ENCODE results near the gene ASB5. TPM values are rescaled to one million over a fixed set of nuclear protein-coding genes. Genes with fewer than 3 reads are reported as not detected.
A peak's percentile ranks its signal among the peaks of the same experiment; 100 is the strongest.

The ASB5 gene
- total and polyA plus RNA-seq, 10 of the 15 experiments (the other 5 are each of a cell fraction or from before 2014, with no cell fraction given): not detected

- TF ChIP-seq BHLHE40 (IDR thresholded peaks at IDR 0.05; ENCODE audit: borderline replicate concordance in 1 of 2, low read depth in 2 of 2, low read length in 1 of 2) (no peak), NR2C1 (IDR thresholded peaks at IDR 0.05) (no peak), RB1 (IDR thresholded peaks at IDR 0.05; ENCODE audit: borderline replicate concordance) (no peak), SMAD1 (IDR thresholded peaks at IDR 0.05; ENCODE audit: low read depth, partially characterized antibody) (no peak)
Measured at GRCh38 chr4:176261018-176261417, 8.0 kb downstream of the ASB5 start (continued).

DNA sequence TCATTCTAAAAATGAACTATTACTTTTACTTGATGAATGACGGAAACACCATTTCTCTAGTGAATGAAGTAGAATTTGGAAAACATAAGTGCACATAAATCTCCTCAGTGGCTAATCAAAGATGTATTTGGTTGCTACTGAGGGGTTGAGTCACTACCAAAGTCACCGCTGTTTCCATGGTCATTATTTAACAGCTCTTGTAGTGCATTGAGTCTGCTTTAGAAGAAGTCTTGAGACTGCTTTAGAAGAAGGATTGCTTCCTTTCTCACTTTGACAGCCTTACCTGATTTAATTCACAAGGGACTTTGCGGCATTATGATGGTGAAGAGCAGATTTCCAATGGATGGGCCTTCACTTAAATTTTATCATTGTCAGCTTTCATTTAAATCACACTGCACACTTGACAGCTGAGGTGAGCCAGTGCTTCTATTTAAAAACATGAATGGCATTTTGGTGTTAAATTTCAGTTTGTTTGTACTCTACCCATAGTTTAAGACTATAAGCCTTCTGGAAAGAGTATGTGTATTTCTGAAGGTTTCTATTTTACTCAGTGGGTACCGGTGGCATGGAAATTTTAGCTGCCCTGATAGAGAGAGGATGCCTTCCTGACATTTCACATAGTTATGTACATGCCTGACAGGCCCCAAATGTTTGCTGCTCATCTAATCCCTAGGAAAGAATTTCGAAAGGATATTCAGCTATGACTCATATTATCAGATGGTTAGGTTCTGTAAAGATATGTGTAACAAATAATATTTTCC, 9.5 kb downstream of the ASB5 start:
- H3K4me3 ChIP-seq: no peak overlapping the region
- H3K27ac ChIP-seq (ENCODE audit: control insufficient read depth, insufficient read depth): no peak overlapping the region
- ChIA-PET CTCF (no interaction called here), SMC1A (ENCODE audit: uncharacterized antibody, unreplicated experiment) (interaction anchor here (1.2 kb wide), 1 partner anchor 52 kb away, joined by 4 read pairs; no protein-coding TSS in a partner anchor), POLR2A (no interaction called here), RAD21 (ENCODE audit: unreplicated experiment) (no interaction called here)
- DNase-seq (ENCODE audit: low read depth, low spot score) (no peak), FAIRE-seq (no peak), ATAC-seq (peak; percentile 51)
- intact Hi-C loops (cut with micrococcal nuclease; ENCODE audit: unreplicated experiment) (no loop called here), in situ Hi-C loops (cut with MboI) (no loop called here)
- BruUV-seq (replicated peaks): no TSS peak
- WGBS (ENCODE audit: insufficient coverage, insufficient replicate concordance, low lambda C conversion rate, missing lambda C conversion rate): 40% methylated on average over 5 of the region's 5 CpGs
- no peaks in the 10 kb centered on the region for H3K79me2 ChIP-seq (ENCODE audit: control insufficient read depth, insufficient read depth, low read length)
- no peaks in the 10 kb centered on the region for H3K9me3 ChIP-seq (replicated peaks; ENCODE audit: control insufficient read depth, insufficient read depth, low read length)
- H3K9ac ChIP-seq (ENCODE audit: control insufficient read depth, insufficient read depth, low read length): no peak overlapping the region
- no peaks in the 10 kb centered on the region for H3K36me3 ChIP-seq (ENCODE audit: control insufficient read depth in 2 of 2, insufficient read depth in 2 of 2, low read length in 1 of 2)
- no peaks in the 10 kb centered on the region for H3K27me3 ChIP-seq (replicated peaks in 1 of 2; ENCODE audit: control insufficient read depth in 2 of 2, insufficient read depth in 2 of 2, low read length in 1 of 2)
- H4K20me1 ChIP-seq (ENCODE audit: control insufficient read depth, insufficient read depth): no peaks in the 10 kb centered on the region
- H3K4me2 ChIP-seq (ENCODE audit: control insufficient read depth, insufficient read depth): no peak overlapping the region
- H3K4me1 ChIP-seq (ENCODE audit: control insufficient read depth, insufficient read depth, low read length): no peaks in the 10 kb centered on the region
- no peak overlapping the region for H2AFZ ChIP-seq (ENCODE audit: control insufficient read depth, low read depth, low read length)
- TF ChIP-seq, protein P1, sequence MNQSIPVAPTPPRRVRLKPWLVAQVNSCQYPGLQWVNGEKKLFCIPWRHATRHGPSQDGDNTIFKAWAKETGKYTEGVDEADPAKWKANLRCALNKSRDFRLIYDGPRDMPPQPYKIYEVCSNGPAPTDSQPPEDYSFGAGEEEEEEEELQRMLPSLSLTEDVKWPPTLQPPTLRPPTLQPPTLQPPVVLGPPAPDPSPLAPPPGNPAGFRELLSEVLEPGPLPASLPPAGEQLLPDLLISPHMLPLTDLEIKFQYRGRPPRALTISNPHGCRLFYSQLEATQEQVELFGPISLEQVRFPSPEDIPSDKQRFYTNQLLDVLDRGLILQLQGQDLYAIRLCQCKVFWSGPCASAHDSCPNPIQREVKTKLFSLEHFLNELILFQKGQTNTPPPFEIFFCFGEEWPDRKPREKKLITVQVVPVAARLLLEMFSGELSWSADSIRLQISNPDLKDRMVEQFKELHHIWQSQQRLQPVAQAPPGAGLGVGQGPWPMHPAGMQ (IDR thresholded peaks at IDR 0.05; ENCODE audit: borderline replicate concordance): no peak
- TF ChIP-seq, protein P2, sequence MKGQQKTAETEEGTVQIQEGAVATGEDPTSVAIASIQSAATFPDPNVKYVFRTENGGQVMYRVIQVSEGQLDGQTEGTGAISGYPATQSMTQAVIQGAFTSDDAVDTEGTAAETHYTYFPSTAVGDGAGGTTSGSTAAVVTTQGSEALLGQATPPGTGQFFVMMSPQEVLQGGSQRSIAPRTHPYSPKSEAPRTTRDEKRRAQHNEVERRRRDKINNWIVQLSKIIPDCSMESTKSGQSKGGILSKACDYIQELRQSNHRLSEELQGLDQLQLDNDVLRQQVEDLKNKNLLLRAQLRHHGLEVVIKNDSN (IDR thresholded peaks at IDR 0.05; ENCODE audit: borderline replicate concordance, extremely low read length, insufficient read depth, low read depth, low read length): no peak
- no peak for TF ChIP-seq KDM1A (IDR thresholded peaks at IDR 0.05; ENCODE audit: borderline replicate concordance)
- TF ChIP-seq KAT2A (conservative IDR thresholded peaks at IDR 0.05; ENCODE audit: control insufficient read depth, low read depth, low read length): no peak
- no peak for TF ChIP-seq SRF (IDR thresholded peaks at IDR 0.05; ENCODE audit: low read depth in 2 of 2, low read length in 2 of 2)
- TF ChIP-seq CHD1 (IDR thresholded peaks at IDR 0.05; ENCODE audit: low read depth, low read length): no peak
- no peak for TF ChIP-seq ZNF24 (IDR thresholded peaks at IDR 0.05)
- TF ChIP-seq ZNF207 (IDR thresholded peaks at IDR 0.05; ENCODE audit: borderline replicate concordance): no peak
- TF ChIP-seq IKZF1 (conservative IDR thresholded peaks at IDR 0.05): no peak
- no peak for TF ChIP-seq ZNF384 (IDR thresholded peaks at IDR 0.05; ENCODE audit: borderline replicate concordance, low read depth, low read length)
- no peak for TF ChIP-seq NFYB (IDR thresholded peaks at IDR 0.05; ENCODE audit: insufficient read depth, low read depth, low read length)
